Activated T-cell treated with anti-CD3 and anti-CD28 coated beads for 48 hours (primary cell): ENCODE data around the gene RNF103.
"Not testable (repeated sequence)": the region's sequence is repeated elsewhere in the genome, so short reads cannot be mapped to it uniquely, and the experiment has no call there.

Experiments
- DNase-seq: peaks from one replicate; pipeline ENCODE4 v3.0.0-alpha.2; 2020; ENCODE audit warnings: low read depth

Gene RNF103, protein sequence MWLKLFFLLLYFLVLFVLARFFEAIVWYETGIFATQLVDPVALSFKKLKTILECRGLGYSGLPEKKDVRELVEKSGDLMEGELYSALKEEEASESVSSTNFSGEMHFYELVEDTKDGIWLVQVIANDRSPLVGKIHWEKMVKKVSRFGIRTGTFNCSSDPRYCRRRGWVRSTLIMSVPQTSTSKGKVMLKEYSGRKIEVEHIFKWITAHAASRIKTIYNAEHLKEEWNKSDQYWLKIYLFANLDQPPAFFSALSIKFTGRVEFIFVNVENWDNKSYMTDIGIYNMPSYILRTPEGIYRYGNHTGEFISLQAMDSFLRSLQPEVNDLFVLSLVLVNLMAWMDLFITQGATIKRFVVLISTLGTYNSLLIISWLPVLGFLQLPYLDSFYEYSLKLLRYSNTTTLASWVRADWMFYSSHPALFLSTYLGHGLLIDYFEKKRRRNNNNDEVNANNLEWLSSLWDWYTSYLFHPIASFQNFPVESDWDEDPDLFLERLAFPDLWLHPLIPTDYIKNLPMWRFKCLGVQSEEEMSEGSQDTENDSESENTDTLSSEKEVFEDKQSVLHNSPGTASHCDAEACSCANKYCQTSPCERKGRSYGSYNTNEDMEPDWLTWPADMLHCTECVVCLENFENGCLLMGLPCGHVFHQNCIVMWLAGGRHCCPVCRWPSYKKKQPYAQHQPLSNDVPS

DNA sequence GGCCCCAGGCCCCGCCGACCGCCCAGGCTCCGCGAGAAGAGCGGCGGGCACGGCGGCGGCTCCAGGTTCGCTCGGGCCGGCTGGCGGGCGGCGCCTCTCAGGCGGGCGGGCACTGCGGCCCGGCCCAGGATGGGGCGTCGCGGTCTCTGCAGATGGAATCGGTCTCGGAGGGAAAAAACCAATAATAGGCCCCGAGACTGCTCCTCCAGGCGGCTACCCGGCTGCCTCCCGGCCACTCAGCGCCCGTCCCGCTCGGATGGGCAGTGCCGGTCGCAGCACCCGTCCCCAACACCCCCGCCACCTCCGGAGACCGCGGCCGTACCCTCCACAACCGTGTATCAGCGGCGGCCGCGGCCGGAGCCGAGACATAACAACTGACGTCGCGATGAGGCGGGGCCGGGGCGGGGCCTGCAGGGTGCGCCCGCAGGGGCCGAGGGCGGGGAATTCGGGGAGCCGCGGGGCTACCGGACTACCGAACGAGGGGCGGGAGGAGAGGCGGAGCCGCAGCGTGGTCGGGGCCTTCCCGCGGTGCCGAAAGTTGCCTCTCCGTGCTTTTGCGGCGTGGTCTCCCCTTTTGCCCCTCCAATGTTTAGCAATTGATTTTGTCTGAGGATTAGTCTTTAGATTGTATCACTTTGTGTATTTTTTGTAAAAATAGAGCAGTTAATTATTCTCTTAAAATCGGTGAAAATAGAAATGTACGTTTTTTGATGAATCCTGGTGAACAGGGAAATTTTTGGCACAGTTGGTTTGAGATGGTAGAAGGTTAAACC, at the start of gene RNF103:
Gene RNF103, minus strand, starts transcription at position 372 of the 773 bp plus-strand sequence. CDS start 979 bp downstream, outside the sequence.
- peak; percentile 90 for DNase-seq

DNA sequence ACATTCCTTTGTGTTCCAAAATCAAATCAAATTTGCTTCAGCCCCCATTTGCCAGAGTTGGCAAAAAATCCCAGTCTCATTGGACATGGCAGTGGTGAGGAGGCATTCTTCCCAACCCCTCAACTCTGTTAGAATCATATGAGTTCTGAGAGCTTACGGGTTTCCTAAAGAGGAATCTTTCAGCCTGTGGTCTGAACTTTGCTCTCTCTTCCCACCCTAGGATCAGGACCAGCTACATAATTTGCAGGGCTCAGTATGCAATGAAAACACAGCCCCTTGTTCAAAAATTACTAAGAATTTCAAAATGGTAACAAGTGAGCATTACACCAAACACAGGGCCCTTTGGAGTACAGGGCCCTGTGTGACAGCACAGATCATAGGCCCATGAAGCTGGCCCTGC, 49.3 kb upstream of the RNF103 start:
- DNase-seq, result no peak

DNA sequence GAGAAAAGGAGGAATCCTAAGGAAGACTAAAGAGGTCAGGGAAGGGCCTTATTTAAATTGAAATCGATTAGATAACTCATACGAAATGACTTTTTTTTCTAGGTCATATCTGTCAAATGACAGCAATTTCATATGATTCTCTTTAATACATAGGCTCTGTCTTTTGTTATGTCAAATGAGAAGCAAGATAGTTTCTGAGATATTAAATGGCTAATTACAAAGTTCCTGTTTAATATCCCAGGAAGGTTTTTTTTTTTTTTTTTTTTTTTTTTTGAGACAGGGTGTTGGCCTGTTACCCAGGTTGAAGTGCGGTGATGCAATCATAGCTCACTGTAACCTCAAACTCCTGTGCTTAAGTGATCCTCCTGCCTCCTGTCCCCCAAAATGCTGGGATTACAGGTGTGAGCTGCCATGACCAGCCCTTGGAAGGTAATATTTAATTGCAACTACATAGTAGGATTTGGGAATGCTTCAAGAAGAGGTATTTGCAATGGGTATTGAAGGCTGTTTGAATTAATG, 48.4 kb upstream of the RNF103 start:
- no peak for DNase-seq

DNA sequence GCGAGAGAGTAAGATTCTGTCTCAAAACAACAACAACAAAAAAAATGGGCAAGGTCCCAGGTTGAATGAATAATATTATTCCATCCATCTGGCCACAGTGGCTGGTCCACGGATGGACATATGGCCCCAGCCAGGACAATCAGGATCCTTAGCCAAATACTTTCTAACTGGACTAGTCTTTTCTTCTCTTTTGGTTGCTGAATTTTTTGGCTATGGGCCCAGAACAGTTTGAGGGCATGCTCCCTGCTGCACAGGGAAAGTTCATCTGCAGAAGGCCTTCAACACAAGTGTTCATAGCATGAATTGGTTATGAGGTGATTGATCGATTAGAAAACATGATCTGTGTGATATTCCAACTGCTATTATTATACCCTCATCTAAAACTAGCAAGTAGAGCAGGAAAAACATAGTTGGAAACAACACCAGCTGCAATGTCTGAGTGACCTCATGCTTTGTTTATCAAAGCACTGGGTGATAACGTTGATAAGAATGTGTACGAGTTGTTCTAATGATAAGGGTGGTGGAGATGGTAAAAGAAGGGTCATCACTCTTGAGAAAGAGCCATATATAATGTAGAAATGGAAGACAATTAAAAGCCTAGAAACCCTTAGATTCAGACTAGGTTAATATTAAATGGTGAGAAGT, 47.8 kb upstream of the RNF103 start:
- DNase-seq, result no peak

DNA sequence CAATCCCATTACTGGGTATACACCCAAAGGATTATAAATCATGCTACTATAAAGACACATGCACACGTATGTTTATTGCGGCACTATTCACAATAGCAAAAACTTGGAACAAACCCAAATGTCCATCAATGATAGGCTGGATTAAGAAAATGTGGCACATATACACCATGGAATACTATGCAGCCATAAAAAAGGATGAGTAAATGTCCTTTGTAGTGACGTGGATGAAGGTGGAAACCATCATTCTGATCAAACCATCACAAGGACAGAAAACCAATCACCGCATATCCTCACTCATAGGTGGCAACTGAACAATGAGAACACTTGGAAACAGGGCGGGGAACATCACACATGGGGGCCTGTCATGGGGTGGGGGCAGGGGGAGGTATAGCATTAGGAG, 45.7 kb upstream of the RNF103 start:
- not testable (repeated sequence) for DNase-seq

DNA sequence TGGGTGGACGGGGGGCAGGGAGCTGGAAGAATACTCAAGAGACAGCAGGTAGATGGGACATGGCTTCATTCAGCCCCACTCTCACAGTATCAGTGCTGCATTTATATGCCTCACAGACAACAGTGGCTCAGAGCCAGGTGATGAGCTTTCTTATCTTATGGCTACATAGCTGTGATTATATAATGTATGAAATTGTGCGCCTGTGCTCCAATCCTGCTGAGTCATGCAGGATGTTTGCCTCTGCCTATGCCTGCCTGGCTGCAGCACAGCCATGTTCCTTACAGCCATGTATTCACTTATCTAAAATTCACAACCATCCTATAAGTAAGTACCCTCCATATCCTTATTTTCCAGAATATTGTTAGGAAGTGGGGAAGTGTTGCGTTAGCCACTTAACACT, 37.7 kb upstream of the RNF103 start:
- no peak for DNase-seq

DNA sequence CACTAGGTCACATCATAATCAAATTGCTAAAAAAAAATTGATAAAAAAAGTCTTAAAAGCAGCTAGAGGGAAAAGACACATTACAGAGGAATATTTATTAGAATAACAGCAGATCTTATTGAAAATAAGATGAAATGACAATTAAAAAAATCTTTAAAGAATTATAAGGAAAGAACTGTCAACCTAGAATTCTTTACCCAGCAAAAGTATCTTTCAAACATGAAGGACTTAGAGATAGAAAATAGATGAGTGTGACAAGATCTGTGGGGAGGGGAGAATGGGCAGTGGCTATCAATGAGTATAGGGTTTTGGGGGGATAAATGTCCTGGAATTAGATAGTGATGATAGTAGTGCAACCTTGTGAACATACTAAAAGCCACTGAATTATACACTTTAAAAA, 26.5 kb upstream of the RNF103 start:
- no peak for DNase-seq

DNA sequence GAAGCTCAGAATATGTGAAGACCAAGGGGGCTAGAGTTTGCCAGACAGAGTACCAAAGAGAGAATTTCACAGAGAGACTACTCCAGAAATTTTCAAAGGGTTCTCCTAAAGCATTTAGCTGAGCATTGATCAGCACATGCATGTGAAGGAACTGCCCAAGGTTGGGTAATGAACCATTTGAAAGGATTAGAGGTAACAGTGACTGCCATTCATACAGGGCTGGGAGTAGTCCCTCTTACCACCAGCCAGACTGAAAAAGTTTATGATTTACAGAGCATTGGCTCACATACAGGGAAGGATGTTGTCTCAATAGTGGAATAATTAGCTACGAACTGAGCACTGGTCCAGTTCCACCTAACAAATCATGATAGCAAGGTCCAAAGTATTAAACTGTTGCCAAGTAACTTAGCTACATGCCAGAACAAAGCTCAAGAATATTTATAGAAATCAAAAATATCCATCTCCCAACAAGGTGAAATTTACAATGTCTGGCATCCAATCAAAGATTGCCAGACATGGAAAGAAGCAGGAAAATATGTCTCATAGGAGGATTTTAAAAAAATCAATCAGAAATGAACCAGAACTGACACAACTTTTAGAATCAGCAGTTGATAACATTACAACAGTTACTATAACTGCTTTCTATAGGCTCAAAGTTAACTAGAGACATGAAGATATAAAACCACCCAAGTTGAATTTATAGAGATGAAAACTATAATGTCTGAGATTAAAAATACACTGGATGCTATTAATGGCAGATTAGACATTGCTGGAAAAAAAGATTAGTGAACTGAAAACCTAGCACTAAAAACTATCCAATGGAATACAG, 25.7 kb upstream of the RNF103 start:
- no peak for DNase-seq

DNA sequence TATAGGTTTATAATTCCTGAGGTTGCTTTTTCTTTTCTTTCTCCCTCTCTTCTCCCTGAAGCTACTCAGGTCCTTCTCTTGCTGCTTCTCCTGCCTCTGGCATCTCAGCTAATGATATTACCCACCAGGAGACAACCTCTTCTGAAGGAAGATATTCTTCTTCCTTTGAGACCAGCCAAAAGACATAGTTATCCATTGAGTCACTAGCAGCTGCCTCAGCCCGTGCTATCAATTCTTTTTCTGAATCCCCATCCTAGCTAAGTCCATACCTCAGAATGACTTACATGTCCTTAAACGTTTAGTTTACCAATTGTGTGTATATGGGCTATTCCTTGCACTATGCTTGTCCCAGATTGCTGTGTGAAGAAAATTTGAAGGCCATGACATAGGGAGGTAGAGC, 25.0 kb upstream of the RNF103 start:
- DNase-seq, result no peak

DNA sequence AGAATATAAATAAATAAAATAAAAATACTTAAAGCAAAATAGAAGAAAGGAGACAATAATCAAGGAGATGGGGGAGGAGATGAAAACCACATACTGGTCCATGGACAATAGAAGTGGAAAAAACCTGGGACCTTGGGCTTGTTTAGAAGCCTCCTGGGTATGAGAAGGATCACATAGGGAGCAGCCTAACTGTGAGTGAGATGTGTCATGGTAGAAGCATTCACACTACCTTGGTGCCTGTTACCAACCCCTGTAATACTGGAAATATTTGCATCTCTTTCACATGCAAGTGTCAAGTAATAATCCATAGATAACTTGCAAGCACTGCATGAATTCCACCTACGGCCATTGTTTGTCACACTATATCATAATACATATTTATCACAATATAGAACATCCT, 23.2 kb upstream of the RNF103 start:
- DNase-seq, result no peak

DNA sequence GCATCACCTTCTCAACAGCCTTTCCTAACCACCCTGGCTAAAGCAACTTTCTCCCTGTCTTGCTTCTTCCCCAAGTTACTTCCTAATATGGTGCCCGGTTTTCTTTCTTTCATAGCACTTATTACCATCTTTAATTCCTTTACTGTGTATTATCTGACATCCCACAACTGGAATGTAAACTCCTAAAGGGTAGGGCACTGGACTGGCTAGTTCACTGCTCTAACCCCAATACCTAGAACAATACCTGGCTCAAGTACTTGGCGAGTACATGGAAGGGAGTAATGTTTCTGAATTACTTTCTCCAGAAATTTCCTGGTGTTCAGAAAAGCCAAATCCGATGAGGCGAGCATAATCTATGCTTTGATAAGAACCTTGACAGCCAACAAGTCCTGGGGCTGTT, 22.7 kb upstream of the RNF103 start:
- DNase-seq, result no peak

DNA sequence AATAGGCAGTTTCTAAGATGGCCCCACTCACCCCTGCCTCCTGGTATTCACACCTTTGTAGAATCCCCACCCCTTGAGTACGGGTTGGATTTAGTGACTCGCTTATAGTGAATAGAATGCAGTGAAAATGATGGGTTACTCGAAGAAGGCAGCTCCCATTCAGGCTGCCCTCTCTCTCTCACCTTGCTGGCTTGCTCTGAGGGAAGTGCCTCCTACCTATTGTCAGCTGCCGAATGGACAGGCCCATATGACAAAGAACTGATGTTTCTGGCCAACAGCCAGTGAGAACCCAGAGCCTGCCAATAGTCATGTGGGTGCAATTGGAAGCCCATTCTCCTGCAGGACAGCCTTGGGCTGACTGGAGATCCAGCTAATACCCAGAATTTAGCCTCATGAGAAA, 22.1 kb upstream of the RNF103 start:
- DNase-seq, result no peak

DNA sequence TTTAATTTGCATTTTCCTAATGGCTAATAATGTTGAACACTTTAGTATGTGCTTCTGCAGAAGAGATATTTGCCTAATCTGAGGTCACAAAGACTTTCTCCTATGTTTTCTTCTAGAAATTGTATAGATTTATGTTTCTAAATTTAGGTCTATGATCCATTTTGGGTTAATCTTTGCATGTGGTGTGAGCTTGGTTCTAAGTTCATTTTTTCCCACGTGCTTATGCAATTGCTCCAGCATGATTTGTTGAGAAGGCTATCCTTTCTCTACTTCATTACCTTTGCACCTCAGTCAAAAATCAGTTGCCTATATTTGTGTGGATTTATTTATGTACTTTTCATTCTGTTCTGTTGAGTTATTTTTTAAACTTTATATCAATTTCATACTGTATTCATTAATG, 15.0 kb upstream of the RNF103 start:
- DNase-seq, result no peak

DNA sequence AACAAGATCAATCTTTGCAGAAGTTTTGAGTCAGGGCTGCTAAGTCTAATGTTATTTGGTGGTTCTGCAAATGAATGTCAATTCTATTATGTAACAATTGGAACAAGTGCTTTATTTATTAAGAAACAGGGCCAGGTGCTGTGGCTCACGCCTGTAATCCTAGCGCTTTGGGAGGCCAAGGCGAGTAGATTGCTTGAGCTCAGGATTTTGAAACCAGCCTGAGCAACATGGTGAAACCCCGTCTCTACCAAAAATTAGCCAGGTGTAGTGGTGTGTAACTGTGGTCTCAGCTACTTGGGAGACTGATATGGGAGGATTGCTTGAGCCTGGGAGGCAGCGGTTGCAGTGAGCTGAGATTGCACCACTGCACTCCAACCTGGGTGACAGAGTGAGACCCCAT, 13.2 kb upstream of the RNF103 start:
- DNase-seq, result no peak

DNA sequence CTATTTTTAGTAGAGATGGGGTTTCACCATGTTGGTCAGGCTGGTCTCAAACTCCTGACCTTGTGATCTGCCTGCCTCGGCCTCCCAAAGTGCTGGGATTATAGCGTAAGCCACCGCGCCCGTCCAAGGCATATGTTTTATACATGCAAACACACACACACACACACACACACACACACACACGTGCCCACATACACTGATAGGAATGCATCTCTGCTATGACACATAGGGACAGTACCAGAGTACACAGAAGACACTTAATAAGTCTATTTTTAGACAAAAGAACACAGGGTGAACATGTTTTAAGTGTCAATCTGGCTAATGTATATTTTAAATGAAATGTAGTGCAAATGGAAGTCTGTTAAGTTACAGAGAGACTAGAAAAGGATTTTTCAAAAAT, 10.7 kb upstream of the RNF103 start:
- DNase-seq, result no peak

DNA sequence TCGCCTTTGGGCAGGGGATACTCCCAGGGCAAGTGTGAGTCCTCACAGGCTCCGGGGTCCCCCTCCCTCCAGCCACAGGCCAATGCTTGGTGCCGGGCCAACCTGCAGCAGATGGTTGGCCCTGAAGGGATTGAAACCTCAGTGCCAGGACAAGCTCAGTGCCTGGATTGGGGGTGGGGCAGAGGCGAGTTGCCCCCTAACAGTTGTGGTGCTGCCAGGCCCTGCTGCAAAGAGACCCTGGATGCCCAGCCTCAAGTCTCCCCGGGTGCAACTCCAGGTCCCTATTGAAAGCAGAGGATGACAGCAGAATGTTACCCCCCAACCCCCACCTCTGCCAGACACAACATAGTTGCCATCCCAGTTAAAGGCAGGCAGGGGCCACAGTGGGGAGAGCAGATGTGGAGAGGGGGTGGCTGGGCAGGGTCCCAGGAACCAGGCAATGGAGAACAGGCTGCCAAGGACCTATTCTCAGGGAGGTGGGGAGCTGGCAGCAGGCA, 9.5 kb upstream of the RNF103 start:
- no peak for DNase-seq

DNA sequence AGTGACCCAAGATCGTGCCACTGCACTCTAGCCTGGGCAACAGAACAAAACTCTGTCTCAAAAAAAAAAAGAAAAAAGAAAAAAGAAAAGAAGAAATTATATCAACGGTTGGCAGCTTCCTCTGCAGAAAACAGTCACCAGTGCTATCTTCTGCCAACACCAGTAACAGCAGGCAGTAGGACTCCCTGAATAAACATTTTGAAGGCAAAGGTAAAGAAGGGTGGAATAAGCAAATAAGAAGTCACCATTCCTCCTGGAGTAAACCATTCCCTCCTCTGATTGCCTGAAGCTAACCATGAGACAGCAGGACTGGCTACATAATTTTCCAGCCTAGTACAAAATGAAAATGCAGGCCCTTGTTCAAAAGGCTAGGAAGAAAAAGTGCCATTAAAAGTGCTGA, 9.0 kb upstream of the RNF103 start:
- no peak for DNase-seq

DNA sequence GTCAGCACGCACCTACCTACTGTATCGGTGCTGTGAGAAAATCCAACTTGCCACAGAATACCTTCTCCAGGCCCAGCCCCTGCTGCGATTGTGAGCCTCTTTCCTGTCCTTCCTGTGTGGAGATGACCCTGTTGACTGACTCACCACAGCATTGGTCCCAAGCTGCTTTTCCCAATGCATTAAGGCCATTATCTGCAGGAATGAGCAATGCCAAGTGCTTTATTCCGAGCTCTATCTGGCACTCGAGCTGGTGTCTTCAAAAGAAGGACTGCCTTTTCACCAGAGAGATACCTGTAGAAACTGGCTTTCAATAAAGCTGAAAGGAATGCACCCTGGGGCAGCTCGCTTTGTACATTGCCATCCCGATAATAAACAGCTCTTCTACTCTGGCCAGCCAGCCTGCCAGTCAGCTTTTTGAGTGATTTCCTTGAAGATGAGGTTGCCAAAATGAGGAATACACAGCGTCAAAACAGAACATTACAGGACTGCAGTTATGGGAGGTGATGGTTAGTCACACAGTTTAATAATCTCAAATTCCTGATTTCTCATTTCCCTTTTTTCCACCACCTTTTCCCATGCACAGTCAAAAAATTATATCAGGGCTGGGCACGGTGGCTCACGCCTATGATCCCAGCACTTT, 8.3 kb upstream of the RNF103 start:
- DNase-seq, result no peak

DNA sequence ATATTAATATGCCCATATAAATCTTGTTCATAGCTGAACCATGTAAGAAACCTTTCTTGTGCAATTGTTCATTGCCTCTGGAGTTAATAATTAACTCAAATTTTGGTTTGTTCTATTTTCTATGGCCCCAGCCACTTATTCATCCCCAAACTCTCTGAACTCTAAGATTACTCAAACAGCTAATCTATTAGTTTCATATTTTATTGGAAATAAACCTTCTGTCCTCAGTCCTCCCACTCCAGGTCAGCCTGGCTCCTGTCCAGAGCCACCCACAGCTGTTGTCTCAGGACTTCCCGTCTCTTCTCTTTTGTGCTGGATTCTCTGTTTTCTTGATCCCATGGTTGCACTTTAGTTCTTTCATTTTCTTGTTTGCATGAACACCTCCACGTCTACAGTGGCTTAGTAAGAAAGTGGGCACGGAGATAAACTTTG, 4.4 kb upstream of the RNF103 start:
- DNase-seq, result no peak

DNA sequence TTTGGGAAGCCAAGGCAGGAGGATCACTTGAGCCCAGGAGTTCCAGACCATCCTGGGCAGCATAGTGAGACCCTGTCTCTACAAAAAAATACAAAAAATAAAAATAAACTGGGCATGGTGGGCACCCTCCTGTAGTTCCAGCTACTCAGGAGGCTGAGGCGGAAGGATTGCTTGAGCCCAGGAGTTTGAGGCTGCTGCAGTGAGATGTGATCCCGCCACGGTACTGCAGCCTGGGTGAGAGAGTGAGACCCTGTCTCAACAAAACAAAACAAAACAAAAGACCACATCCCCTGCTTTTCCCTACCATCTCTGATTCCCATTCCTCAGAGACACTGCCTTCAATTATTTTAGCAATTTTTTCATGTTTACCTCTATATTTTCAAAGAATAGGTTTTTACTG, 3.9 kb upstream of the RNF103 start:
- no peak for DNase-seq

DNA sequence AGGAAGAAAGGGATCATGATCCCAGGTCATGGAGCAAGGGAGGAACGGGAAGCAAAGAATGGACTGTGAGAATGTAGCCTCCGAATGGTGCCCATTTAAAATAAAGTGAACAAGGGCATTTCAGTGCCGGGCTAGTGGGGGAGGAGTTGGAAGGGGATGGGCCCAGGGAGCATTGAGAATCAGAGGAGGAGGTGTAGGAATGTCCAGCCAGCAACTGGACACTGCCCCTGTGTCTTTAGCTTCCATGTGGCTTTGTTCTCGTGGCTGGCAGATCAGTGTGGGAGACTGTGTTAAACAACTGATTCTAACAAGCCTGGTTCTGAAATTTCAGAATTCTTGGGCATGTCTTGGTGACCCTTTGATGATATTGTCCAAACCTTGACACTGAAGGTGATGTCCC, 1.4 kb upstream of the RNF103 start:
- DNase-seq, result no peak
